Measurements from ENCODE around the gene USP51. TPM values are rescaled to one million over a fixed set of nuclear protein-coding genes. Genes with fewer than 3 reads are reported as not detected.

USP51 gene
- total RNA-seq, 1 experiment from 2014 or later = 6.8 TPM

DNA sequence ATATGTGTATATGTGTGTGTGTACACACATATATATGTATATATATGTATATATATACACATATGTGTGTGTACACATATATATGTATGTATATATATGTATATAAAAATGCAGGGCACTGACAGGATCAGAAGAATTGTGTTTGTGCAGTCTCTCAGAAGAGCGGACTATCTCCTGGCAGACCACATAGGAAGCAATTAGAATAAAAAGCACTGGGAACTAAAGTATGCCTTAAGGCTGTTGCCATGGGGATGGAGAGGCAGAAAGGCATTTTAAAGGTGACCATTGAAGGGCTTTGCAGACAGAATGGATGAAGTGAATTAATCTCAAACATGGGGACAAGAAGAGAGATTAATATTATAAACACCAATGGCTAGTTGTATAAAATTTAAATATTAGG lies 33.7 kb upstream of the USP51 start:
- no peak overlapping the region for H2BK12ac ChIP-seq (ENCODE audit: insufficient read length, low read depth, low read length)
- no peak overlapping the region for H3K4me2 ChIP-seq (ENCODE audit: insufficient read depth, insufficient read length, low read length)
- H3K79me1 ChIP-seq (ENCODE audit: insufficient read depth, low read depth, low read length, poor library complexity, severe bottlenecking) = no peaks in the 10 kb centered on the region
- H3K18ac ChIP-seq (ENCODE audit: insufficient read length, low read depth, low read length) = no peak overlapping the region
- no peaks in the 10 kb centered on the region for H3K4me1 ChIP-seq (ENCODE audit: insufficient read depth, low read length)
- H2AK5ac ChIP-seq (ENCODE audit: insufficient read length, low read length) = no peak overlapping the region
- no peaks in the 10 kb centered on the region for H3K79me2 ChIP-seq (ENCODE audit: insufficient read depth, low read length)
- no peak overlapping the region for H4K8ac ChIP-seq (replicated peaks; ENCODE audit: insufficient read length, low read depth, low read length)
- H4K91ac ChIP-seq (ENCODE audit: insufficient read length, low read depth, low read length) = no peak overlapping the region
- Mint-ChIP-seq H3K4me3 (no peak overlapping the region), H3K4me1 (no peaks in the 10 kb centered on the region), H3K36me3 (ENCODE audit: insufficient read depth in 1 of 3, low read depth in 3 of 3) (no peaks in the 10 kb centered on the region), H3K27me3 (ENCODE audit: low read depth) (peaks cover 4% of the 10 kb centered on the region; the same call in 1 of the 2 replicates), H3K27ac (no peak overlapping the region), H3K9me3 (peaks cover 54 to 74% of the 10 kb centered on the region in 2 experiments)
- no CpG with 5 or more reads among the region's 1 CpG for WGBS (ENCODE audit: extremely low coverage, insufficient read length, low lambda C conversion rate)
- no peak overlapping the region for H3K27ac ChIP-seq (ENCODE audit: insufficient read length, low read depth, low read length)
- no peak overlapping the region for H3K4ac ChIP-seq (ENCODE audit: low read depth, low read length)
- no peak overlapping the region for H2BK20ac ChIP-seq (ENCODE audit: low read depth, low read length, poor library complexity, severe bottlenecking)
- H4K20me1 ChIP-seq (ENCODE audit: control insufficient read depth, insufficient read depth, insufficient read length) = no peaks in the 10 kb centered on the region
- H2BK5ac ChIP-seq (ENCODE audit: insufficient read length, low read length) = no peak overlapping the region
- H2BK120ac ChIP-seq (ENCODE audit: low read depth, low read length, poor library complexity, severe bottlenecking) = no peak overlapping the region
- no peaks in the 10 kb centered on the region for H3K27me3 ChIP-seq (ENCODE audit: insufficient read depth, low read length)
- H3K56ac ChIP-seq (ENCODE audit: insufficient read length, low read depth, low read length) = no peak overlapping the region
- no peak for DNase-seq
- H3T11ph ChIP-seq (ENCODE audit: low read length) = no peak overlapping the region
- H2AFZ ChIP-seq (ENCODE audit: low read length) = no peak overlapping the region
- no peaks in the 10 kb centered on the region for H3K23me2 ChIP-seq (ENCODE audit: insufficient read length, low read depth, low read length, poor library complexity, severe bottlenecking)
- H3K14ac ChIP-seq (ENCODE audit: insufficient read depth, low read length) = no peak overlapping the region
- H3K9me3 ChIP-seq (ENCODE audit: control insufficient read depth, low read depth, low read length) = peaks cover 46% of the 10 kb centered on the region
- no peak overlapping the region for H2BK15ac ChIP-seq (ENCODE audit: low read depth, low read length)
- H4K5ac ChIP-seq (ENCODE audit: insufficient read length, low read depth, low read length) = no peak overlapping the region
- H3K23ac ChIP-seq (ENCODE audit: insufficient read length, low read depth, low read length) = no peak overlapping the region
- no peak overlapping the region for H3K9ac ChIP-seq (ENCODE audit: extremely low read depth, insufficient read length, low read length)
- TF ChIP-seq, protein P1, sequence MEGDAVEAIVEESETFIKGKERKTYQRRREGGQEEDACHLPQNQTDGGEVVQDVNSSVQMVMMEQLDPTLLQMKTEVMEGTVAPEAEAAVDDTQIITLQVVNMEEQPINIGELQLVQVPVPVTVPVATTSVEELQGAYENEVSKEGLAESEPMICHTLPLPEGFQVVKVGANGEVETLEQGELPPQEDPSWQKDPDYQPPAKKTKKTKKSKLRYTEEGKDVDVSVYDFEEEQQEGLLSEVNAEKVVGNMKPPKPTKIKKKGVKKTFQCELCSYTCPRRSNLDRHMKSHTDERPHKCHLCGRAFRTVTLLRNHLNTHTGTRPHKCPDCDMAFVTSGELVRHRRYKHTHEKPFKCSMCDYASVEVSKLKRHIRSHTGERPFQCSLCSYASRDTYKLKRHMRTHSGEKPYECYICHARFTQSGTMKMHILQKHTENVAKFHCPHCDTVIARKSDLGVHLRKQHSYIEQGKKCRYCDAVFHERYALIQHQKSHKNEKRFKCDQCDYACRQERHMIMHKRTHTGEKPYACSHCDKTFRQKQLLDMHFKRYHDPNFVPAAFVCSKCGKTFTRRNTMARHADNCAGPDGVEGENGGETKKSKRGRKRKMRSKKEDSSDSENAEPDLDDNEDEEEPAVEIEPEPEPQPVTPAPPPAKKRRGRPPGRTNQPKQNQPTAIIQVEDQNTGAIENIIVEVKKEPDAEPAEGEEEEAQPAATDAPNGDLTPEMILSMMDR (conservative IDR thresholded peaks at IDR 0.05) = no peak
